HepG2 (cell line): ENCODE data around the gene CC2D1A. TPM values are rescaled to one million over a fixed set of nuclear protein-coding genes. Genes with fewer than 3 reads are reported as not detected.

Experiments used
- ARHGAP35 ChIP-seq: sonication (generic); formaldehyde crosslinking; IDR thresholded peaks from 2 replicates; pipeline ENCODE4 v1.9.0; 2022; ENCODE audit warnings: mild to moderate bottlenecking, inconsistent platforms, moderate library complexity, missing genetic modification reagents, borderline replicate concordance
- BCL6 ChIP-seq: IDR thresholded peaks from 2 replicates; pipeline ENCODE4 v1.6.1; 2016; ENCODE audit warnings: missing genetic modification reagents, missing compliant biosample characterization
- JUND ChIP-seq: sonication (generic); formaldehyde crosslinking; IDR thresholded peaks from 2 replicates; pipeline ENCODE4 v1.8.0; 2022; ENCODE audit warnings: mild to moderate bottlenecking, missing genetic modification reagents
- KDM1A ChIP-seq: IDR thresholded peaks from 2 replicates; pipeline ENCODE4 v1.6.1; 2016; ENCODE audit warnings: missing compliant biosample characterization
- MTF2 ChIP-seq: sonication (generic); formaldehyde crosslinking; IDR thresholded peaks from 2 replicates; pipeline ENCODE4 v1.5.0; 2020; ENCODE audit warnings: missing genetic modification reagents, borderline replicate concordance
- NCOA1 ChIP-seq: sonication (generic); formaldehyde crosslinking; IDR thresholded peaks from 2 replicates; pipeline ENCODE4 v1.9.0; 2021; ENCODE audit warnings: missing genetic modification reagents
- NFKB2 ChIP-seq: sonication (generic); formaldehyde crosslinking; IDR thresholded peaks from 2 replicates; pipeline ENCODE4 v1.4.0; 2020; ENCODE audit warnings: missing genetic modification reagents, borderline replicate concordance
- NR2F1 ChIP-seq, 2 experiments: fragments of 450-650 bp in 1 of 2; formaldehyde crosslinking in 1 of 2; IDR thresholded peaks; 2 replicates each; pipeline versions ENCODE4 v1.5.0 to v1.6.1; 2016 to 2020; ENCODE audit warnings: mild to moderate bottlenecking in 1 of 2, missing compliant biosample characterization in 1 of 2, missing genetic modification reagents in 1 of 2, moderate library complexity in 1 of 2
- RARA ChIP-seq: IDR thresholded peaks from 2 replicates; pipeline ENCODE4 v1.6.1; 2016; ENCODE audit warnings: missing genetic modification reagents, missing compliant biosample characterization
- RARG ChIP-seq: sonication (generic); formaldehyde crosslinking; IDR thresholded peaks from 2 replicates; pipeline ENCODE4 v1.4.0; 2020; ENCODE audit warnings: low read depth, mild to moderate bottlenecking, missing genetic modification reagents
- SMAD1 ChIP-seq: sonication (generic); formaldehyde crosslinking; IDR thresholded peaks from 2 replicates; pipeline ENCODE4 v1.4.0; 2020; ENCODE audit warnings: missing genetic modification reagents, low read depth, mild to moderate bottlenecking, borderline replicate concordance
- SOX6 ChIP-seq, 2 experiments: fragments of 450-650 bp in 1 of 2; sonication (generic) in 1 of 2; formaldehyde crosslinking in 1 of 2; IDR thresholded peaks; 2 replicates each; pipeline versions ENCODE4 v1.4.0 to v1.6.1; 2017 to 2020; ENCODE audit warnings: antibody characterized with exemption in 1 of 2, mild to moderate bottlenecking in 1 of 2, missing genetic modification reagents in 1 of 2
- SSRP1 ChIP-seq: IDR thresholded peaks from 2 replicates; pipeline ENCODE4 v1.6.1; 2016; ENCODE audit warnings: control low read depth
- THAP11 ChIP-seq: IDR thresholded peaks from 2 replicates; pipeline ENCODE4 v1.6.1; 2016; ENCODE audit warnings: missing biosample characterization, missing genetic modification reagents
- TP53 ChIP-seq: sonication (generic); formaldehyde crosslinking; conservative IDR thresholded peaks from 2 replicates; pipeline ENCODE4 v1.4.0; 2020; ENCODE audit warnings: missing genetic modification reagents
- TRIM24 ChIP-seq: sonication (generic); formaldehyde crosslinking; IDR thresholded peaks from 2 replicates; pipeline ENCODE4 v1.8.0; 2022; ENCODE audit warnings: mild to moderate bottlenecking, missing genetic modification reagents
- ZNF17 ChIP-seq: sonication (generic); formaldehyde crosslinking; IDR thresholded peaks from 2 replicates; pipeline ENCODE4 v1.5.0; 2020; ENCODE audit warnings: mild to moderate bottlenecking, missing genetic modification reagents
- ZNF224 ChIP-seq: sonication (generic); formaldehyde crosslinking; IDR thresholded peaks from 2 replicates; pipeline ENCODE4 v1.5.0; 2020; ENCODE audit warnings: mild to moderate bottlenecking, missing genetic modification reagents
- ZNF260 ChIP-seq: sonication (generic); formaldehyde crosslinking; IDR thresholded peaks from 2 replicates; pipeline ENCODE4 v1.4.0; 2020; ENCODE audit warnings: missing genetic modification reagents, low read depth, mild to moderate bottlenecking, borderline replicate concordance
- ZNF34 ChIP-seq: sonication (generic); formaldehyde crosslinking; IDR thresholded peaks from 2 replicates; pipeline ENCODE4 v1.4.0; 2020; ENCODE audit warnings: mild to moderate bottlenecking, missing genetic modification reagents, borderline replicate concordance
- ZNF589 ChIP-seq: sonication (generic); formaldehyde crosslinking; conservative IDR thresholded peaks from 2 replicates; pipeline ENCODE4 v1.8.0; 2022; ENCODE audit warnings: mild to moderate bottlenecking, moderate library complexity, missing genetic modification reagents
- ZNF605 ChIP-seq: sonication (generic); formaldehyde crosslinking; IDR thresholded peaks from 2 replicates; pipeline ENCODE4 v1.8.0; 2022; ENCODE audit warnings: mild to moderate bottlenecking, missing genetic modification reagents
- ZNF724P ChIP-seq: sonication (generic); formaldehyde crosslinking; IDR thresholded peaks from 2 replicates; pipeline ENCODE4 v1.8.0; 2022; ENCODE audit warnings: missing genetic modification reagents, borderline replicate concordance
- ZNF792 ChIP-seq: IDR thresholded peaks from 2 replicates; pipeline ENCODE4 v1.6.1; 2016
- polyA plus RNA-seq, 8 experiments: library from polyadenylated mRNA; depleted of rRNA in 3 of 8; stranded (reverse) in 7 of 8; unstranded in 1 of 8; fragments of >200 nt; fragmentation: Illumina TruSeq in 4 of 8; extraction: Trizol in 4 of 8; gene quantifications; 2 replicates each; pipeline versions ENCODE4 v1.2.1 to v1.2.3, GENCODE V29; 2011 to 2016; ENCODE audit warnings: low read depth in 4 of 8, missing spikeins in 1 of 8, mixed read lengths in 1 of 8; ENCODE audit not compliant: insufficient read depth in 1 of 8
- total RNA-seq, 5 experiments: library from RNA; depleted of rRNA; stranded (reverse); fragments of >200 nt; fragmentation: Illumina TruSeq; extraction: Trizol; gene quantifications; 2 replicates each; pipeline ENCODE4 v1.2.3, GENCODE V29; 2016; ENCODE audit warnings: low read depth in 1 of 5
- TF ChIP-seq, protein P1 (sequence below): sonication (generic); formaldehyde crosslinking; IDR thresholded peaks from 2 replicates; pipeline ENCODE4 v1.5.0; 2020; ENCODE audit warnings: missing genetic modification reagents
- TF ChIP-seq, protein P2 (sequence below): IDR thresholded peaks from 2 replicates; pipeline ENCODE4 v1.6.1; 2016; ENCODE audit warnings: missing compliant biosample characterization, missing genetic modification reagents, borderline replicate concordance
- TF ChIP-seq, protein P3 (sequence below): sonication (generic); formaldehyde crosslinking; IDR thresholded peaks from 2 replicates; pipeline ENCODE4 v1.5.1; 2020; ENCODE audit warnings: mild to moderate bottlenecking, missing genetic modification reagents, borderline replicate concordance

CC2D1A gene
- total and polyA plus RNA-seq, 2 of the 13 experiments (the other 11 are each of a cell fraction or from before 2014, with no cell fraction given) = 9.7 to 11.5 TPM

DNA sequence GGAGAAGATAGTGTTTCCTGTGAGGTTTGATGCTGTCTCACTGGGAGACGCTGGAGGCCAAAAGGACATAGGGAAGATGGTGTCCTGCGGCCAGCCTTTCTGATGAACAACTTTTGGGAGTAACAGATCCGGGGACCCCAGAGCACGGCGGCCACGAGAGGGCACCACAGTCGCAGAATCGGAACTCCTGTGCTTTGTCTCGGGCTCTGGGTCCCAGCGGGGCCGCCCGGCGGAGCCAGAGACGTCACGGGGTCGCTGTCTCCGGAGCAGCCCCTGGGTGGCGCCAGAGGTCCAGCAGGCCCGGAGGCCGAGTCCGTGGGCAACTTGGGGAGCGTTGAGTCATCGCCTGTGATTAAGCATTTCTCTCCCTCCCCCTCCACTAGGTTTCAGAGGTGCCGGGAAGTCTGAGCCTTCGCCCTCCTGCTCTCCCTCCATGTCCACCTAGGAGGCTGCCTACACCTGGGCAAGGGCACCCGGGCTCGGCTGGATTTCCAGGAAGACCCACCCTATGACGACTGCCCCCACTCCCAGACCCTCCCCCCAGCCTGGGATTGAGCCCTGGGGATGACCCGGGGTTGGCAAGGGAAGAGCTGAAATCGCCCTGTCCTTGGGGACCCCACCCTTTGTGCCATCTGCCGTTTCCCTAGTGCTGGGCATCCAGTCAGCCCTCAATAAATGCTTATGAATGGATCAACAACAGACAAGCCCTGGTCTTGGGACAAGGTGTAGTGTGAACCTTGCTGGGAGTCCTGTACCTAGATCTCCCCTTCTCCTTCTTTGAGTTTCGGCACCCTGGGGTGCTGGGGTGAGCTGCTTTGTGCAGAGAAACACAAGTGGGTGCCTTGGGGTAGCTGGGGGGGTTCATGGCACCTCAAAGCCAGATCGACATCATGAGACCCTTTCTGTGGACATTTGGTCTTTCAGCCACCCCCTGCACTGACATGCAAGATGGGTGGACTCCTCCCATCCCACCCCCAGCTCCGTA, 25.6 kb upstream of the CC2D1A start (continued):
- TF ChIP-seq MTF2 (CRISPR knock-in tag) (no peak), ZNF17 (CRISPR knock-in tag) (no peak), TP53 (no peak), SSRP1 (CRISPR knock-in tag) (0 out of 2 replicates have a peak, but pooled peaks have one; percentile 35), RARG (0 out of 2 replicates have a peak, but pooled peaks have one; percentile 43), RARA (0 out of 2 replicates have a peak, but pooled peaks have one; percentile 7), NFKB2 (no peak; the same call in 1 of the 2 replicates), KDM1A (CRISPR knock-in tag) (no peak), NR2F1 (CRISPR knock-in tag; IDR thresholded peaks at IDR 0.05) (peak in 1 of 2 experiments; percentile 12; a peak in 1 of 4 replicates), ZNF724P (CRISPR knock-in tag) (no peak), ZNF224 (no peak), SOX6 (IDR thresholded peaks at IDR 0.05) (no peak), SOX6 (CRISPR knock-in tag; IDR thresholded peaks at IDR 0.05) (peak; percentile 76; the same call in 1 of the 2 replicates), NCOA1 (CRISPR knock-in tag) (no peak), ZNF605 (CRISPR knock-in tag) (no peak), BCL6 (CRISPR knock-in tag) (peak; percentile 68), ZNF792 (CRISPR knock-in tag) (no peak), ZNF34 (peak; percentile 68; the same call in 1 of the 2 replicates), ZNF260 (CRISPR knock-in tag) (no peak), ARHGAP35 (CRISPR knock-in tag) (peak; percentile 43; the same call in 1 of the 2 replicates), SMAD1 (CRISPR knock-in tag) (no peak), THAP11 (CRISPR knock-in tag) (peak; percentile 83), JUND (peak; percentile 65; the same call in 1 of the 2 replicates), ZNF589 (CRISPR knock-in tag) (no peak), TRIM24 (CRISPR knock-in tag) (no peak)
- TF ChIP-seq, protein P1, sequence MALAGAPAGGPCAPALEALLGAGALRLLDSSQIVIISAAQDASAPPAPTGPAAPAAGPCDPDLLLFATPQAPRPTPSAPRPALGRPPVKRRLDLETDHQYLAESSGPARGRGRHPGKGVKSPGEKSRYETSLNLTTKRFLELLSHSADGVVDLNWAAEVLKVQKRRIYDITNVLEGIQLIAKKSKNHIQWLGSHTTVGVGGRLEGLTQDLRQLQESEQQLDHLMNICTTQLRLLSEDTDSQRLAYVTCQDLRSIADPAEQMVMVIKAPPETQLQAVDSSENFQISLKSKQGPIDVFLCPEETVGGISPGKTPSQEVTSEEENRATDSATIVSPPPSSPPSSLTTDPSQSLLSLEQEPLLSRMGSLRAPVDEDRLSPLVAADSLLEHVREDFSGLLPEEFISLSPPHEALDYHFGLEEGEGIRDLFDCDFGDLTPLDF = no peak
- TF ChIP-seq, protein P2, sequence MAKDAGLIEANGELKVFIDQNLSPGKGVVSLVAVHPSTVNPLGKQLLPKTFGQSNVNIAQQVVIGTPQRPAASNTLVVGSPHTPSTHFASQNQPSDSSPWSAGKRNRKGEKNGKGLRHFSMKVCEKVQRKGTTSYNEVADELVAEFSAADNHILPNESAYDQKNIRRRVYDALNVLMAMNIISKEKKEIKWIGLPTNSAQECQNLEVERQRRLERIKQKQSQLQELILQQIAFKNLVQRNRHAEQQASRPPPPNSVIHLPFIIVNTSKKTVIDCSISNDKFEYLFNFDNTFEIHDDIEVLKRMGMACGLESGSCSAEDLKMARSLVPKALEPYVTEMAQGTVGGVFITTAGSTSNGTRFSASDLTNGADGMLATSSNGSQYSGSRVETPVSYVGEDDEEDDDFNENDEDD = 0 out of 2 replicates have a peak, but pooled peaks have one; percentile 42
- TF ChIP-seq, protein P3, sequence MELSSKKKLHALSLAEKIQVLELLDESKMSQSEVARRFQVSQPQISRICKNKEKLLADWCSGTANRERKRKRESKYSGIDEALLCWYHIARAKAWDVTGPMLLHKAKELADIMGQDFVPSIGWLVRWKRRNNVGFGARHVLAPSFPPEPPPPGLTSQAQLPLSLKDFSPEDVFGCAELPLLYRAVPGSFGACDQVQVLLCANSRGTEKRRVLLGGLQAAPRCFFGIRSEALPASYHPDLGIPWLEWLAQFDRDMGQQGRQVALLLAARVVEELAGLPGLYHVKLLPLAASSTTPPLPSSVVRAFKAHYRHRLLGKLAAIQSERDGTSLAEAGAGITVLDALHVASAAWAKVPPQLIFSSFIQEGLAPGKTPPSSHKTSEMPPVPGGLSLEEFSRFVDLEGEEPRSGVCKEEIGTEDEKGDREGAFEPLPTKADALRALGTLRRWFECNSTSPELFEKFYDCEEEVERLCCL (CRISPR knock-in tag) = no peak
